Activated CD8-positive, alpha-beta T cell treated with anti-CD3 and anti-CD28 coated beads for 36 hours (primary cell): ENCODE measurements around the gene PRKG1. TPM values are rescaled to one million over a fixed set of nuclear protein-coding genes. Genes with fewer than 3 reads are reported as not detected.

Experiments used
- ATAC-seq: fragments of 200-7000 bp; cut with Tn5 transposase; one replicate; pipeline ENCODE4 v1.10.0; 2021; ENCODE audit warnings: mild to moderate bottlenecking, moderate library complexity
- CTCF ChIA-PET: fragments of 350-600 bp; sonication (Branson Sonifier 250); formaldehyde crosslinking; loops from one replicate; lab custom pipeline; 2021; ENCODE audit warnings: antibody characterized with exemption; lab: Charles Lee
- POLR2A ChIA-PET: fragments of 350-600 bp; sonication (Branson Sonifier 250); formaldehyde crosslinking; loops from one replicate; lab custom pipeline; 2021; ENCODE audit warnings: antibody characterized with exemption; lab: Charles Lee
- DNase-seq: peaks from one replicate; pipeline ENCODE4 v3.0.0-alpha.2; 2020
- H3K27ac Mint-ChIP-seq: one replicate; pipeline ENCODE4 v1.8.0; 2021; ENCODE audit warnings: mild to moderate bottlenecking, mixed read lengths
- H3K27me3 Mint-ChIP-seq: one replicate; pipeline ENCODE4 v1.8.0; 2021; ENCODE audit warnings: mixed read lengths
- H3K36me3 Mint-ChIP-seq: one replicate; pipeline ENCODE4 v1.8.0; 2021; ENCODE audit warnings: low read depth, mixed read lengths
- H3K4me1 Mint-ChIP-seq: one replicate; pipeline ENCODE4 v1.8.0; 2021; ENCODE audit warnings: low read depth, mixed read lengths
- H3K4me3 Mint-ChIP-seq: one replicate; pipeline ENCODE4 v1.8.0; 2021; ENCODE audit warnings: mild to moderate bottlenecking, moderate library complexity, mixed read lengths
- H3K9me3 Mint-ChIP-seq: one replicate; pipeline ENCODE4 v1.8.0; 2021; ENCODE audit warnings: mixed read lengths
- intact Hi-C: fragments of 100-400 bp; cut with micrococcal nuclease; formaldehyde crosslinking; loops from one replicate; pipeline ENCODE4 v1.10.0; 2022
- total RNA-seq, 2 experiments: library from RNA; stranded (reverse); gene quantifications; one replicate each; pipeline ENCODE4 v1.2.3, GENCODE V29; 2021
- TF ChIP-seq, protein P1 (sequence below): fragments of 200-600 bp; IDR thresholded peaks from one replicate; pipeline ENCODE4 v1.8.0; 2022; ENCODE audit warnings: antibody characterized with exemption, mild to moderate bottlenecking

The PRKG1 gene
- total RNA-seq, 2 experiments from 2014 or later: not detected

DNA sequence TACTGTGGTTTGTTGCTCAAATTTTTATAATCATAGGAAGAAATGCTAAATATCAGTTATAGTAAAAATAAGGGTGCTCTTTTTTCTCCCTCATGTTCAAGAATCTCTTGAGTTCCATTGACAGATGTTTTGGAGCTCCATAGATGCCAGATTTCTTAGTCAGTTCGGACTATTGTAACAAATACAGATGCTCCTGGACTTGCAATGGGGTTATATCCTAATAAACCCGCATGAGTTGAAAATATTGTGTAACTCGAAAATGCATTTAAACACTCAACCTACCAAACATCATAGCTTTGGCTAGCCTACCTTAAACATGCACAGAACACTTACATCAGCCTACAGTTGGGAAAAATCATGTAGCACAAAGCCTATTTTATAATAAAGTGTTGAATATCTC lies 725.8 kb downstream of the PRKG1 start:
- TF ChIP-seq, protein P1, sequence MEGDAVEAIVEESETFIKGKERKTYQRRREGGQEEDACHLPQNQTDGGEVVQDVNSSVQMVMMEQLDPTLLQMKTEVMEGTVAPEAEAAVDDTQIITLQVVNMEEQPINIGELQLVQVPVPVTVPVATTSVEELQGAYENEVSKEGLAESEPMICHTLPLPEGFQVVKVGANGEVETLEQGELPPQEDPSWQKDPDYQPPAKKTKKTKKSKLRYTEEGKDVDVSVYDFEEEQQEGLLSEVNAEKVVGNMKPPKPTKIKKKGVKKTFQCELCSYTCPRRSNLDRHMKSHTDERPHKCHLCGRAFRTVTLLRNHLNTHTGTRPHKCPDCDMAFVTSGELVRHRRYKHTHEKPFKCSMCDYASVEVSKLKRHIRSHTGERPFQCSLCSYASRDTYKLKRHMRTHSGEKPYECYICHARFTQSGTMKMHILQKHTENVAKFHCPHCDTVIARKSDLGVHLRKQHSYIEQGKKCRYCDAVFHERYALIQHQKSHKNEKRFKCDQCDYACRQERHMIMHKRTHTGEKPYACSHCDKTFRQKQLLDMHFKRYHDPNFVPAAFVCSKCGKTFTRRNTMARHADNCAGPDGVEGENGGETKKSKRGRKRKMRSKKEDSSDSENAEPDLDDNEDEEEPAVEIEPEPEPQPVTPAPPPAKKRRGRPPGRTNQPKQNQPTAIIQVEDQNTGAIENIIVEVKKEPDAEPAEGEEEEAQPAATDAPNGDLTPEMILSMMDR: no peak
- H3K9me3 Mint-ChIP-seq: no peaks in the 10 kb centered on the region
- H3K27me3 Mint-ChIP-seq: peaks cover 5% of the 10 kb centered on the region
- ChIA-PET POLR2A (no interaction called here), CTCF (no interaction called here)
- no peaks in the 10 kb centered on the region for H3K36me3 Mint-ChIP-seq
- DNase-seq (no peak), ATAC-seq (no peak)
- H3K27ac Mint-ChIP-seq: no peak overlapping the region
- intact Hi-C loops: no loop called here
- H3K4me1 Mint-ChIP-seq: no peaks in the 10 kb centered on the region
- H3K4me3 Mint-ChIP-seq: no peak overlapping the region

DNA sequence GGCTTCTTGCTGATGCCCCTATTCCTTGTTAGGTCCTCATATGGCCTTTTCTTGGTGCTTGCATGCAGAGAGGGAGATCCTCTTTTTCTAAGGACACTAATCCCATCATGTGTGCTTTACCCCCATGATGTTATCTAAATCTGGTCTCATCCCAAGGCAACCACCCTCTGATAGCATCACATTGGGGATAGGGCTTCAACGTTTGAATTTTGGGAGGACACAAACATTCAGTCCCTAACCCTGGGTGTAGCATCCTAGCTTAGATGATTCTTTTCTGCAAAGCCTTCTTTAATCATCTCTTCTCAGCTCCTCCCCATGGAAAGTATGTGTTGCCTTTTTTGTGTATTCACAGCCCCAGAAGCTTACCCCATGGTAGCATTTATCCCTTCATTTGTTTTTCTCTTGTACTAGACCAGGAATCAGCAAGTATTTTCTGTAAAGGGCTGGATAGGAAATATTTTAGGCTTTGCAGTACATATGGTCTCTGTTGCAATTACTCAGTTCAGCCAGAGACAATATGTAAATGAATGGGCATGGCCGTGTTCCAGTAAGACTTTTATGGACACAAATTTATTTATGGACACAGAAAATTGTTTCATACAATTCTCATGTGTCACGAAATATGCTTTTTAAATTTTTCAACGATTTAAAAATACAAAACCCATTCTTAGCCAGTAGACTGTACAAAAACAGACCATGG lies 726.6 kb downstream of the PRKG1 start:
- Mint-ChIP-seq H3K27ac (no peak overlapping the region), H3K9me3 (no peaks in the 10 kb centered on the region), H3K4me1 (no peaks in the 10 kb centered on the region), H3K4me3 (no peak overlapping the region), H3K36me3 (no peaks in the 10 kb centered on the region), H3K27me3 (peaks cover 5% of the 10 kb centered on the region)
- POLR2A ChIA-PET: no interaction called here
- intact Hi-C loops: no loop called here
- DNase-seq (no peak), ATAC-seq (no peak)
- TF ChIP-seq, protein P1: no peak
- CTCF ChIA-PET: no interaction called here

DNA sequence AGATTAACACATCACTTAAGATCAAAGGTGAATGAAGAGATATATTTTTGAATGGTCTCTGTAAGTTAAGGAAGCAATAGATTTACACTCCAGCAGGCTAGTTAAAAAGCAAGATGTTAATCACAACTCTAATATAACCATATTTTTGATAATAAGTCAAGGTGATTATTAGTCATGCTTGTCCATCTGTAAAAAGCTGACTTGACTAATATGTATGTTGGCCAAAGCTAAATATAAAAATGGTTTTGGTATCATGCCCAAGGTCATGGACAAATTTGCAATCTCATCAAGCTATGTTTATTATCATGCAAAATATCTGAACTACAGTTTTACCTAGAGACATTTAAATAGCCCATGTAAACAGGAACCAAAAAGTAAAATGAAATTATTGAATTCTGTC lies 727.7 kb downstream of the PRKG1 start:
- Mint-ChIP-seq H3K27me3 (peaks cover 5% of the 10 kb centered on the region), H3K4me1 (no peaks in the 10 kb centered on the region), H3K27ac (no peak overlapping the region), H3K4me3 (no peak overlapping the region), H3K36me3 (no peaks in the 10 kb centered on the region), H3K9me3 (no peaks in the 10 kb centered on the region)
- CTCF ChIA-PET: no interaction called here
- no peak for ATAC-seq
- intact Hi-C loops: no loop called here
- POLR2A ChIA-PET: no interaction called here
- TF ChIP-seq, protein P1: no peak
- DNase-seq: no peak

DNA sequence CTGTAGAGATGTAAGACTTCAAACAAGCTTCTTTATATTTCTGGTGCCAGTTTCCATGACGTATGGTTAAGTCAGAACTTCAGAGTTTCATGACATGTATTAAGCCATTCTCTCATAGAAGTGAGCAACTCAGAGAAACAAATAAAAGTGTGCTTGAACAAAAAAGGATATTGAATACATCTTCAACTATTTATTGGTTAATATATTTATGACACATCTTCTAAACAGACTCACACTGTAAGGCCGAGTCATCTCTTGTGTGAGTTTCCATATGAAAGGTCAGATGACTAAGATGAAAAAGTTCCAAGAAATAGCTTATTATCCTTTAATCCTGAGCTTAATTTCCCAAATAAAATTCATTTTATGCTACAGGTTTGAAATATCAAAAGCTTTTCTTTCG lies 730.6 kb downstream of the PRKG1 start:
- H3K27ac Mint-ChIP-seq: no peak overlapping the region
- CTCF ChIA-PET: no interaction called here
- TF ChIP-seq, protein P1: no peak
- H3K4me3 Mint-ChIP-seq: no peak overlapping the region
- no peaks in the 10 kb centered on the region for H3K4me1 Mint-ChIP-seq
- DNase-seq (no peak), ATAC-seq (no peak)
- no peaks in the 10 kb centered on the region for H3K9me3 Mint-ChIP-seq
- H3K36me3 Mint-ChIP-seq: no peaks in the 10 kb centered on the region
- POLR2A ChIA-PET: interaction anchor here (1.0 kb wide), 1 partner anchor 15 kb away, joined by 3 read pairs; no protein-coding TSS in a partner anchor
- peaks cover 5% of the 10 kb centered on the region for H3K27me3 Mint-ChIP-seq
- intact Hi-C loops: no loop called here

DNA sequence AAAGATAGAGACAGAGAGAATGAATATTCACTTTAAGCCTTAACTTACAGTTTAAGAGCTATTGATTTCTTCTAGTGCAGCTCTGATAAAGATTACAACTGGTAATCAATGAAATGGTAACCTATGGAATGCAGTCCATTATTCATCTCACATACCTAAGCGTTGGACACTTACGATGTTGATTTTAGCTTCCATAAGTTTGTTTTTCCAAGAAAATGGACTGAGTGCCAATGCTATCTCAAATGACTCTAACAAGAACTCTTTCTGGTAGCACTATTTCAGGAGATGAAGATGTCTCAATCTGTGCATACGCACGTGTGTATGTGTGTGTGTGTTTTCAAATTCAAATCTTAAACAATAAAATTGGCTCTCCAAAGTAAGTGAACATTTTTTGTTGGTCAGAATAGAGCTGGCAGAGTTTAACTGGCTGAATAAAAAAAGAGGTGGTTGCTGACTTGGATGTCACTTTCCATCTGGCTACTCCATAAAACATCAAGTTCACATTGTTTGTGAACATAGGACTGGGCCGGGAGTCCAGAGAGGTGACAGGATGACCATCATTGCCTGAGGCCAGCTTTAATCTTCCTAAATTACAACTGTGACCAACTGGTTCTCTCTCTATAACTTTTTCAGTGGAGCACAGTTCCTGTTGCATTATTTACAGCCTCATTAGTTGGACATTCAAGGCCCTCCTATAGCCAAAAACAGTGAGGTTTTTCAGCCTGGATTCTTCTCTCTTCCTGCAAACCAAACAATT lies 732.0 kb downstream of the PRKG1 start:
- TF ChIP-seq, protein P1: no peak
- CTCF ChIA-PET: no interaction called here
- H3K36me3 Mint-ChIP-seq: no peaks in the 10 kb centered on the region
- DNase-seq (no peak), ATAC-seq (no peak)
- peaks cover 2% of the 10 kb centered on the region for H3K27me3 Mint-ChIP-seq
- intact Hi-C loops: no loop called here
- H3K4me3 Mint-ChIP-seq: no peak overlapping the region
- POLR2A ChIA-PET: interaction anchor here (0.6 kb wide), 1 partner anchor 107 kb away, joined by 3 read pairs; the partner anchor contains the start of gene CSTF2T
- no peaks in the 10 kb centered on the region for H3K9me3 Mint-ChIP-seq
- no peak overlapping the region for H3K27ac Mint-ChIP-seq
- H3K4me1 Mint-ChIP-seq: no peaks in the 10 kb centered on the region
